ENCODE measurements around the gene LINGO4.

GRCh38 chr1:151817353-151817730 lies 12.1 kb upstream of the LINGO4 start:
- TF ChIP-seq CTCF (IDR thresholded peaks at IDR 0.05; ENCODE audit: low read depth, low read length, poor library complexity, severe bottlenecking) (no peak), EZH2phosphoT487 (IDR thresholded peaks at IDR 0.05; ENCODE audit: borderline replicate concordance, low read length) (no peak)
